Measurements from ENCODE around the gene FAAP20.
A peak's percentile ranks its signal among the peaks of the same experiment; 100 is the strongest.

The FAAP20 gene

DNA sequence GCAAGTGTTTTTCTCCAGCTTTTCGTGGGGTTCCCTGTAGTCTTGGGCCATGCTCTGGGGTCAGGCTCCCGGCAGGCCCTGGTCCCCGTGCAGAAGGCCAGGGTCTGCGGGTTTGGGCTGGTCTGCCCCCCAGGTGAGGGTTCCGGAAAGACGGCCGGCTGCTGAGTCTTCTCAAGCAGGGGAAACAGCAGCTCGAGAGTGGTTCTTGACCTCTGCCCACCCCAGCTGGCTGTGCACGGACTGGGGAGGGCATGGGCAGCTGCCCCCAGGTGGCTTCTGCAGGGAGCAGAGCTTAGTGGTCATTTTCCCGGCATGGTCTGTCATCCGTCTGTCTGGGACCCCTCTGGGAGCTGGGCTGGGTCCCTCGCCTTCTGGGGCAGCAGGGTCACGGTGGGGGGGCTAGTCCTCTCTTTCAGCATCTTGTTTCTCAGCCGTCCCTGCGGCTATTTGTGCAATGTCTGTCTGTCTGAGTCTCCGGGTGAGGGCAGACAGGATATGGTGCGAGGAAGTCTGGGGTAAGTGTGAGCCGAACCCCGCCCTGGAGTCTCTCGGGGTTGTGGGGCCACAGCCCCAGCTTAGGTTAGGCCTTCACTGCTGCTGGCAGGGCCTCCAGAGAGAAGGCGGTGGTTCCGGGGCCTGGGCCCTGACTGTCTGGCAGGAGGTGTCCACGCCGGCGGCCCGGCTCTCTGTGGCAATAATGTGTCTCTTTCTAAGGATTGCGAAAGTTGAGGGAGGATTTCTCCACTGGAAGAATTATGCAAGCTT is 39.6 kb upstream of the FAAP20 start:
- no peak overlapping the region for H3K9ac ChIP-seq (ENCODE audit: low read depth, low read length)

DNA sequence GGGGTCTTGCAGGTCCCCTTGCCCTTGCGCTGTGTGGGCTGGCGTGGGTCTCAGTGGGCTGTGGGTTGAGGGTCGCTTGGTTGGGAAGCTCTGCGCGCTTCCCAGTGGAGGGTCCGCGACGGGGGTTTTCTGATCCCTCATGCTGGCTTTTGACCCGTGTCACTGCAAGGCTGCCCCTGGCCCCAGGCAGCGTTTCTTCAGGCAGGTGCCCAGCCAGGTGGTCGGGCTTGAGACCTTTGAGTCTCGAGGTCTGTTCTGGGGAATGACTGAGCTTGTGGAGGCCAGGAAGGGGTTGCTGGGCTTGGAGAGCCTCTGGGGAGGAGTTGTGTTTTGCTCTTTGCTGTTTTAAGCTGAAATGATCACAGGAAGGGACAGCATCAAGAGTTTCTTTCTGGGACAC is 38.9 kb upstream of the FAAP20 start:
- peaks cover 10% of the 10 kb centered on the region; the same call in 1 of the 2 replicates for H3K4me1 ChIP-seq (ENCODE audit: insufficient read depth, low read length)
- H3K36me3 ChIP-seq (ENCODE audit: insufficient read depth, low read length) = no peaks in the 10 kb centered on the region
- no peak overlapping the region for H3K9ac ChIP-seq (ENCODE audit: low read depth, low read length)
- no peaks in the 10 kb centered on the region for H3K9me3 ChIP-seq (ENCODE audit: control insufficient read depth, insufficient read depth, low read length)

More for the DNA sequence above, 39.6 kb upstream of the FAAP20 start:
- no peaks in the 10 kb centered on the region for H3K36me3 ChIP-seq (ENCODE audit: insufficient read depth, low read length)
- peaks cover 10% of the 10 kb centered on the region; the same call in 1 of the 2 replicates for H3K4me1 ChIP-seq (ENCODE audit: insufficient read depth, low read length)
- H3K9me3 ChIP-seq (ENCODE audit: control insufficient read depth, insufficient read depth, low read length) = no peaks in the 10 kb centered on the region

DNA sequence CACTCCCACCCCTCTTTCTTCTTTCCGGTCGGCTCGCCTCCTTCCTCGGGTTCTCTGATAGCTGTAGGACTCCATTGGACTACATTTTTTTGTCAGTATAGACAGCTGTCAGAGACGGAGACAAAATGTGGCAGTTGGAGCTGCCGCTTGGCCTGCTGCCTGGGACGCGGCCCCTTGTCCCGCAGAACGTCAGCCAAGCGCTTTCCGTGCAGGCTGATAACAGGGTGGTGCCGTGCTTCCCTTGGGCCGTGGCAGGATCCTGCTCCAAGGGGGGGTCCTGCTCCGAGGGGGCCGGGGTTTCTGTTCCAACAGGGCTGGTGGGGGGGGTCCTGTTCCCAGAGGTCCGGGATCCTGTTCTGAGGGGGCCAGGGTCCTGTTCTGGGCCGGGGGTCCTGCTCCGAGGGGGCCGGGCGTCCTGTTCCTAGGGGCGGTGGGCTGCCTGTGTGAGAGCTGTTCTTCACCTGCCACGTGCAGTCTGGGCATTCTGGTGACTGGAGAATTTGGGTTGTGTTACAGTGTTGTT is 38.4 kb upstream of the FAAP20 start:
- H3K9me3 ChIP-seq (ENCODE audit: control insufficient read depth, insufficient read depth, low read length) = no peaks in the 10 kb centered on the region
- H3K4me1 ChIP-seq (ENCODE audit: insufficient read depth, low read length) = peaks cover 10% of the 10 kb centered on the region; the same call in 1 of the 2 replicates
- no peaks in the 10 kb centered on the region for H3K36me3 ChIP-seq (ENCODE audit: insufficient read depth, low read length)
- no peak overlapping the region for H3K9ac ChIP-seq (ENCODE audit: low read depth, low read length)

DNA sequence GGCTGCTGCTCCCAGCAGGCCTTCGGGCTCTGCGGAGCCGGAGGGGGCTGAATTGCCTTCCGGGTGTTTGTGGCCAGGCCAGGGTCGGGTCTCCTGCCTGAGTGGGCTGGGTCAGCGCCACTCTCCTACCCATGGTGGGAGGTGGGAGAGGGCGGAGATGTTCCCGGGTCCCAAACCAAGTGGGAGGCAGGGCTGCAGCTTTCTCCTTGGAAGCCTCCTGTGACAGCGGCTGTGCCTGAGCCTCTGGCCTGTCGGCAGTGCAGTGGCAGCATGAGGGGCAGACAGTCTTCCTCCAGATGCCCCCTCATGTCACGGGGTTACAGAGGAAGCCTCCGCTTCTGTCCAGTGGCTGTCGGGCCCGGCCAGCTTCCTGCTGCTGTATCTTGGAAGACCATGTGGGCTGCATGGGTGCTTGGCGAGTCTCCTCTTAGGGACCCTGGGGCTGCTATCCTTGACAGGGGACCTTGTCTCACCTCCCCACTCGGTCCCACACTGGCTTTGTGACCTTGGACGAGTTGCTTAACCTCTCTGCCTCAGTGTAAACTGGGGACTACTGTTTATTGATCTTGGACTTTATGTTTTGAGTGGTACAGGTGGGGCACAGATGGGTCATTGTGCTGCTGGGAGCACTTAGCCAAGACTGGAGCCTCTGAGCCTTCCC is 37.8 kb upstream of the FAAP20 start:
- Histone ChIP-seq H3K9me3 (ENCODE audit: control insufficient read depth, insufficient read depth, low read length) (no peaks in the 10 kb centered on the region), H3K9ac (ENCODE audit: low read depth, low read length) (no peak overlapping the region), H3K4me1 (ENCODE audit: insufficient read depth, low read length) (peaks cover 10% of the 10 kb centered on the region; the same call in 1 of the 2 replicates), H3K36me3 (ENCODE audit: insufficient read depth, low read length) (no peaks in the 10 kb centered on the region)

DNA sequence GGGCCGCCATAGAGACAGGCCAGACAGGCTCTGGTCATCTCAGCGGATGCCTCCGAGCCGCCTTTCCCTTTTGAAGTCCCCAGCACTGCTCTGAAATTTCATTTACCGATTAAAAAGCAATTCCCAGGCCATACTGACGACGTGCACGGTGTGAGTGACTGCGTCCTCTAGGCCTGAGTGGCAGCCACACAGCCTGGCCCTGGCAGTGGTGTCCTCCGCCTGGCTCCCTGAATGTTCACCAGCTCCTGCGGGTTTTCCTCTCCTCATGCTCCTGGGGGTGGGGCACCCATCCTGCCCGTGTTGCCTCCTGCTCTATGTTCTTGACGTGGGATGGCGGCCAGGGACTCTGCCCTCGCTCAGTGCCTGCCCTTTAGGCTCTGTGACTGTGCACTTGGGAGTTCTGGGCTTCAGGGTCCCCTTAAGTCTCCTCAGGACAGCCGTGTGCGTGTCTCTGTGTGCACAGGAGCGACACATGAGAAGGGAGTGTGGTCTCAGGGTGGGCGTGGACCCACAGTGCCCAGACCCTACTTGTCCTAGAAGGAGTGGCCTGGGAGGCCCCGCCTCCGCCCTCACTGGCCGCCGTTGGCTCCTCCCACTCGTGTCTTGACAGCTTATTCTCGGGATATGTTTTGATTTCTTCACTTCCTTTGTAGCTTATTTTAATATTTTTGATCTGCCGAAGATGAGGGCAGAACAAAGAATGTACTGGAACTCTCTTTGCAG is 37.1 kb upstream of the FAAP20 start:
- Histone ChIP-seq H3K9me3 (ENCODE audit: control insufficient read depth, insufficient read depth, low read length) (no peaks in the 10 kb centered on the region), H3K36me3 (ENCODE audit: insufficient read depth, low read length) (no peaks in the 10 kb centered on the region), H3K9ac (ENCODE audit: low read depth, low read length) (peak overlapping the region; percentile 70; the same call in 1 of the 2 replicates), H3K4me1 (ENCODE audit: insufficient read depth, low read length) (peaks cover 10% of the 10 kb centered on the region; the same call in 1 of the 2 replicates)

DNA sequence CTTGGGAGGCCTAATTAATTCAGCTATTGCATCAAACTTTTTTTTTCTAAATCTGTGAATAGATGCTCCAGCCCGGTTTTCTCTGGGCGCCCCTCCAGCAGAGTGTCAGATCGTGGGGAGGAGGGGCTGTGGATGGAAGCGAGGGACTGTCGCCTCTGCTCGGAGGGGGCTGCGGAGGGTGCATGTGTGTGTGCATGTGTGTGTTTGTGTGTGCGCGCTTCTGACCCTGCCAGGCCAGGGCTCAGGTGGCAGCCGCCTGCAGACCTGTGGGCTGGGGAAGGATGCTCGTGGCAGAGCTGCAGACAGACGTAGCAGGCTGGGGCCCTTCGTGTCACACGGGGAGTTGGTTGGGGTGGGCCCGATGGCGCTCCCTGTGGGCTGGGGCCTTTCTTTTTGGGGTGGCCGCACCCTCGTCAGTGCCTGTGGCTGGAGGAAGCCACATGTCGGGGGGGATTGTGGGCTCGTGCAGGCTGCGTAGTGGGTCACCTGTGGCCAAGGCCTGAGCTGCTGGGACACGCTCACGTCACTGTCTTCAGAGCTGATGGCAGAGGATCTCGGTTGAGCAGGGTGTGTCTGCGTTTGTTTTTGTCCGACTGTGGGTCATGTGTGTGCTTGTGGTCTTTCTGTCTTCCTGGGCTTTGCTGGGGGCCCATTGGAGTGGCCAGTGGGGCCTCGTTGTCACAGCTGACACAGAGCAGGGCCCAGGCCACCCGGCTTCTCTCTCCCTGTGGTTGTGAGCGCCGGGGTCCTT is 36.4 kb upstream of the FAAP20 start:
- Histone ChIP-seq H3K9me3 (ENCODE audit: control insufficient read depth, insufficient read depth, low read length) (no peaks in the 10 kb centered on the region), H3K9ac (ENCODE audit: low read depth, low read length) (peak overlapping the region; percentile 70), H3K36me3 (ENCODE audit: insufficient read depth, low read length) (no peaks in the 10 kb centered on the region), H3K4me1 (ENCODE audit: insufficient read depth, low read length) (peaks cover 10% of the 10 kb centered on the region; the same call in 1 of the 2 replicates)

DNA sequence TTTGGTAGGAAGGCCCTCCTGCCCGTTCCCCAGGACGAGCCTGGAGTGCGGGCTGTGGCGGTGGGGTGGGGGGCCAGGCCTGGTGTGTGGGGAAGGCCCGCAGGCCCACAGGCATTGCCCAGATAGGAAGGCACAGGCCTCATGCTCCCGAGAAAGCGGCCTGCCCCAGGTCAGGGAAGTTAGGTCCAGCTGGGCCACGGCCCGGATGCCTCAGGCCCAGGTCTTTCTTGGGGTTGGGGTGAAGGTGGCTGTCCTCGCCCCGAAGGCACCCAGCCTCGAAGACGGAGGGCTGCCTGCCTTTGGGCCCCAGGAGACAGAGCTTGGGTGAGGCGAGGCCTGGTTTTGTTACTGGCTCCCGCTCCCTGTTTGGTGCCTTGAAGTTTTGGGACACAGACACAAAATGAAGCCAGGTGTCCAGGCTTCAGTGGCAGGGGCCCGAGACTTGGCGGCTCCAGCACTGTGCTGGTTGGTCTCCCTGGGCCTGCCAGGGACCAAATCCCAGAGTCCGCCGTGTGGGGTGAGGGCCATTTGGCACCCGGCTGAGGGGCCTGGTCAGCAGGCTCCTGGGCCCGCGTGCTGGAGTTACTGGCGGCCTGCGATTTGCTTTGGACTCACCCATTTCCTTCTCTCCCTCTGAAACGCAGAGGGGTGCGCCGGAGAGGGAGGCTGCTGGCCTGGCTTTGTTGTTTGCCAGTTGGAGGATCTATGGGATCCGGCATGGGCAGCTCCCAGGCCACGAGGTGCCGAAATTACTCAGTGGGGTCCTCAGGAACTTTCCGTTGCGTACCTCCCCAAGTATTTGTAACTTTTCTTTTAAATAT is 35.5 kb upstream of the FAAP20 start:
- no peaks in the 10 kb centered on the region for H3K36me3 ChIP-seq (ENCODE audit: insufficient read depth, low read length)
- H3K9me3 ChIP-seq (ENCODE audit: control insufficient read depth, insufficient read depth, low read length) = no peaks in the 10 kb centered on the region
- peaks cover 10% of the 10 kb centered on the region; the same call in 1 of the 2 replicates for H3K4me1 ChIP-seq (ENCODE audit: insufficient read depth, low read length)
- peak overlapping the region; percentile 70 for H3K9ac ChIP-seq (ENCODE audit: low read depth, low read length)

DNA sequence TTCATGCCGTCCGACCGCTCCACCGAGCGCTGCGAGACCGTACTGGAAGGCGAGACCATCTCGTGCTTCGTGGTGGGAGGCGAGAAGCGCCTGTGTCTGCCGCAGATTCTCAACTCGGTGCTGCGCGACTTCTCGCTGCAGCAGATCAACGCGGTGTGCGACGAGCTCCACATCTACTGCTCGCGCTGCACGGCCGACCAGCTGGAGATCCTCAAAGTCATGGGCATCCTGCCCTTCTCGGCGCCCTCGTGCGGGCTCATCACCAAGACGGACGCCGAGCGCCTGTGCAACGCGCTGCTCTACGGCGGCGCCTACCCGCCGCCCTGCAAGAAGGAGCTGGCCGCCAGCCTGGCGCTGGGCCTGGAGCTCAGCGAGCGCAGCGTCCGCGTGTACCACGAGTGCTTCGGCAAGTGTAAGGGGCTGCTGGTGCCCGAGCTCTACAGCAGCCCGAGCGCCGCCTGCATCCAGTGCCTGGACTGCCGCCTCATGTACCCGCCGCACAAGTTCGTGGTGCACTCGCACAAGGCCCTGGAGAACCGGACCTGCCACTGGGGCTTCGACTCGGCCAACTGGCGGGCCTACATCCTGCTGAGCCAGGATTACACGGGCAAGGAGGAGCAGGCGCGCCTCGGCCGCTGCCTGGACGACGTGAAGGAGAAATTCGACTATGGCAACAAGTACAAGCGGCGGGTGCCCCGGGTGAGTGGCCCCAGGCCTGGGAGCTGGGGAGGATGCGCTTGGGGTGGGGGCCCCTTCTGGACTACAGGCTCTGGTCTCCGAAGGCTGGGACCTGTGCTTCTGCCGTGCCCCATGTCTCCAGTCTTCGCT is 34.7 kb upstream of the FAAP20 start:
- Histone ChIP-seq H3K4me1 (ENCODE audit: insufficient read depth, low read length) (peaks cover 10% of the 10 kb centered on the region; the same call in 1 of the 2 replicates), H3K9me3 (ENCODE audit: control insufficient read depth, insufficient read depth, low read length) (no peaks in the 10 kb centered on the region), H3K36me3 (ENCODE audit: insufficient read depth, low read length) (no peaks in the 10 kb centered on the region), H3K9ac (ENCODE audit: low read depth, low read length) (peak overlapping the region; percentile 70)

DNA sequence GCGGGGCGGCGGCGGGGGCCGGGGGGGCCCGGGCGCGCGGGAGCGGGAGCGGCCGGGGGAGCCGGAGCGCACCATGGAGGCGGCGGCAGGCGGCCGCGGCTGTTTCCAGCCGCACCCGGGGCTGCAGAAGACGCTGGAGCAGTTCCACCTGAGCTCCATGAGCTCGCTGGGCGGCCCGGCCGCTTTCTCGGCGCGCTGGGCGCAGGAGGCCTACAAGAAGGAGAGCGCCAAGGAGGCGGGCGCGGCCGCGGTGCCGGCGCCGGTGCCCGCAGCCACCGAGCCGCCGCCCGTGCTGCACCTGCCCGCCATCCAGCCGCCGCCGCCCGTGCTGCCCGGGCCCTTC is 34.1 kb upstream of the FAAP20 start:
- Histone ChIP-seq H3K36me3 (ENCODE audit: insufficient read depth, low read length) (no peaks in the 10 kb centered on the region), H3K9me3 (ENCODE audit: control insufficient read depth, insufficient read depth, low read length) (no peaks in the 10 kb centered on the region), H3K4me1 (ENCODE audit: insufficient read depth, low read length) (peaks cover 9% of the 10 kb centered on the region; the same call in 1 of the 2 replicates), H3K9ac (ENCODE audit: low read depth, low read length) (peak overlapping the region; percentile 70)

DNA sequence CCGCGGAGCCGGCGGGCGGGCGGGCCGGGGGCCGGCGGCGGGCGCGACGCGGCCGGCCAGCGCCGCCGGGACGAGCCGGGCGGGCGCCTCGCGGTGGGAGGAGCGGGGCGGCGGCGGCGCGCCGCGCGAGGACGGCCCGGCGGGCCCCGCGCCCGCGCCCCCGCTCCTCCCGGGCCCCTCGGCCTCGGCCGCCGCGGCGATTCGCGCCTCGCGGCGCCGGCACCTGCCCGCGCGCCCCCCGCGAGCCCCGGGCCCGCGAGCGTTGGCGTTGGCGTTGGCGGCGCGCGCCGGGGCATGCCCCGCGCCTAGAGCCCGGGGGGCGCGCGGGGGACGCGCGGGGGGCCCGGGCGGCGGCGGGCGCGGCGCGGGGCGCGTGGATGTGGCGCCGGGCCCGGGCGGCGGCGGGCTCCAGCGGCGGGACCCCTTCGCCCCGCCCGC is 33.6 kb upstream of the FAAP20 start, which contains the start of gene SKI:
SKI (plus strand) TSS at position 163 of the 438 bp plus-strand sequence. CDS start 448 bp downstream, outside the sequence.
- Histone ChIP-seq H3K36me3 (ENCODE audit: insufficient read depth, low read length) (no peaks in the 10 kb centered on the region), H3K4me1 (ENCODE audit: insufficient read depth, low read length) (peaks cover 5% of the 10 kb centered on the region; the same call in 1 of the 2 replicates), H3K9ac (ENCODE audit: low read depth, low read length) (peak within 1 kb of the TSS; percentile 95), H3K9me3 (ENCODE audit: control insufficient read depth, insufficient read depth, low read length) (no peaks in the 10 kb centered on the region)

DNA sequence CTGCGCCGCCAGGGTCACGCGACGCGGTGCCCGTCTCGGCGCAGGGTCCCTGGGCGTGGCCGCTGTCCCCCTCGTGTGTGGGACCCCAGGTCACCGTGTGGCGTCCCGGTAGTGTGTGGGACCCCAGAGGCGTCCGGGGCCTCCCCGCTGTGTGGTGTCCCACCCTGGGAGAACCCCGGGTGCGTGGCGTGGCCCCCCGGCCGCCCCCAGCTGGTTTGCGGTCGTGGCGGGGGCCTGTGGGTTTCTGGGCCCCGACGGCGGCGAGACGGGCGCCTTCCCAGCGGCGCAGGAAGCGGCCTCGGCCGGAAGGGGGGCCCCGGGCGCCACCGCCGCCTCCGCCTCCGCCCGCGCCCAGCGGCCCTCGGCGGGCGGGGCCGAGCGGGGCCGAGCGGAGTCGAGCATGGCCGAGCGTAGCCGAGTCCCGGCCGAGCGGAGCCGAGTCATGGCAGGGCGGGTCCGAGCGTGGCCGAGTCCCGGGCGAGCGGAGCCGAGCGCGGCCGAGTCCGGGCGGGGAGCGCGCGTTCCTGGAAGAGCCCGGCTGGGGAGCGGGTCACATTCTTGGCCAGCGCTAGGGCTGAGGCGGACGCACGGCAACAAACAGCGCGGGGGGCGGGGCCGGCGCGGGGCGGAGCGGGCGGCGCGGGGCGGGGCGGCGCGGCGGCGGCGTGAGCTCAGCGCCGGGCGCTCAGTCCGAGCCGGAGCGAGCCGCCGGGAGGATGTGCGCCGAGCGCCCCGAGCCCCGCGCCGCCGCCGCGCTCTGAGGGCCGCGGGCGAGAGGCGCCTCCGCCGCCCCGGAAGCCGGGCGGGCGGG is 33.0 kb upstream of the FAAP20 start:
- Histone ChIP-seq H3K9ac (ENCODE audit: low read depth, low read length) (peak overlapping the region; percentile 95), H3K4me1 (ENCODE audit: insufficient read depth, low read length) (peaks cover 2% of the 10 kb centered on the region; the same call in 1 of the 2 replicates), H3K36me3 (ENCODE audit: insufficient read depth, low read length) (no peaks in the 10 kb centered on the region)

More for the DNA sequence above, 33.0 kb upstream of the FAAP20 start:
- H3K9me3 ChIP-seq (ENCODE audit: control insufficient read depth, insufficient read depth, low read length) = no peaks in the 10 kb centered on the region

Measured in ES-I3 (cell line).